SH-SY5Y (cell line): Measurements from ENCODE around the gene MPZL1.

ENCODE experiments used
- GATA2 ChIP-seq: IDR thresholded peaks from 2 replicates; pipeline ENCODE4 v1.6.1; 2011; ENCODE audit warnings: mild to moderate bottlenecking, low read depth, low read length
- GATA3 ChIP-seq: IDR thresholded peaks from 2 replicates; pipeline ENCODE4 v1.6.1; 2011; ENCODE audit warnings: low read depth, mild to moderate bottlenecking, low read length, moderate library complexity

- TF ChIP-seq GATA2, result no peak
- no peak for TF ChIP-seq GATA3
Observed at GRCh38 chr1:167761400-167761799, 39.6 kb downstream of the MPZL1 start.
